ENCODE data around the gene APBA1.

DNA sequence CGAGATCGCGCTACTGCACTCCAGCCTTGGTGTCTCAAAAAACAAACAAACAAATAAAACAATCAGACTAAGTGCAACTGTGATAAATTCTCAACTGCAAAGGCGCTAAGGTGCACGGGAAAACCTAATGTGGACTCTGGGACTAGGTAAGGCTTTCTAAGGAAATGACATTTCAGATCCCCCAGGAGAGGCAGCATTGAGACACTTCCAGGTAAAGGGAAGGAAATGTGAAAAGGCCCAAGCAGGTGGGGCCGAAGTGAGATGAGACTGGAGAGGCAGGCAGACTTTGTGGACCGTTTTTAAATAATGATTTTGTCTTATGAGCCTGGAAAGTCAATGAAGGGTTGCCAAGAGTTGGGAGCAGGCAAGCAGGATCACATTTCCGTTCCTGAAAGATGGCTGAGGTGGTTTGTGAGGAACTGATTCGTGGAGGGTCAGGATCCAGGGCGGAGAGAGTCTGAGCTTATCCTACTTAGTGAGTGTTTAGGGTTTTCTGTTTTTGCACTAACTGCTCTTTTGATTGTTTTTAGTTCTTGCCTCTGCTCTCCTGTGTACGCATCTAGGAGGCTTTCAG is 2.0 kb upstream of the APBA1 start:
- TF ChIP-seq POLR2AphosphoS5 (IDR thresholded peaks at IDR 0.05) (no peak), EP300 (IDR thresholded peaks at IDR 0.05) (no peak), POLR2A (IDR thresholded peaks at IDR 0.05; ENCODE audit: low read depth) (no peak)
- TF ChIP-seq, protein P1, sequence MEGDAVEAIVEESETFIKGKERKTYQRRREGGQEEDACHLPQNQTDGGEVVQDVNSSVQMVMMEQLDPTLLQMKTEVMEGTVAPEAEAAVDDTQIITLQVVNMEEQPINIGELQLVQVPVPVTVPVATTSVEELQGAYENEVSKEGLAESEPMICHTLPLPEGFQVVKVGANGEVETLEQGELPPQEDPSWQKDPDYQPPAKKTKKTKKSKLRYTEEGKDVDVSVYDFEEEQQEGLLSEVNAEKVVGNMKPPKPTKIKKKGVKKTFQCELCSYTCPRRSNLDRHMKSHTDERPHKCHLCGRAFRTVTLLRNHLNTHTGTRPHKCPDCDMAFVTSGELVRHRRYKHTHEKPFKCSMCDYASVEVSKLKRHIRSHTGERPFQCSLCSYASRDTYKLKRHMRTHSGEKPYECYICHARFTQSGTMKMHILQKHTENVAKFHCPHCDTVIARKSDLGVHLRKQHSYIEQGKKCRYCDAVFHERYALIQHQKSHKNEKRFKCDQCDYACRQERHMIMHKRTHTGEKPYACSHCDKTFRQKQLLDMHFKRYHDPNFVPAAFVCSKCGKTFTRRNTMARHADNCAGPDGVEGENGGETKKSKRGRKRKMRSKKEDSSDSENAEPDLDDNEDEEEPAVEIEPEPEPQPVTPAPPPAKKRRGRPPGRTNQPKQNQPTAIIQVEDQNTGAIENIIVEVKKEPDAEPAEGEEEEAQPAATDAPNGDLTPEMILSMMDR (IDR thresholded peaks at IDR 0.05), result no peak

Measured in esophagus muscularis mucosa (tissue), 4 donors.